OCI-LY7 (cell line): ENCODE measurements around the gene PSMC3. TPM values are rescaled to one million over a fixed set of nuclear protein-coding genes. Genes with fewer than 3 reads are reported as not detected.

Experiments
- BruUV-seq: library from RNA; stranded (reverse); fragments of 400-500 nt; replicated peaks from 2 replicates; lab custom pipeline; 2021; lab: Mats Ljungman, UMichigan
- CTCF ChIA-PET: fragments of 300-600 bp; sonication (Branson Sonifier 250); formaldehyde crosslinking; loops from one replicate; lab custom pipeline; 2022; ENCODE audit warnings: antibody characterized with exemption; ENCODE audit not compliant: unreplicated experiment; lab: Charles Lee
- POLR2A ChIA-PET: fragments of 300-600 bp; sonication (Branson Sonifier 250); formaldehyde crosslinking; loops from one replicate; lab custom pipeline; 2022; ENCODE audit warnings: antibody characterized with exemption; lab: Charles Lee
- DNase-seq: peaks from one replicate; pipeline ENCODE4 v3.0.0-alpha.2; 2015; ENCODE audit warnings: low spot score
- H2AFZ ChIP-seq: fragments of 200-600 bp; sonication (generic), shearing (Covaris generic); 2 replicates; pipeline ENCODE4 v1.6.1; 2014; ENCODE audit warnings: mild to moderate bottlenecking, antibody characterized with exemption, low read length, moderate library complexity
- H3K27ac ChIP-seq: fragments of 200-600 bp; sonication (generic); 2 replicates; pipeline ENCODE4 v1.5.1; 2014; ENCODE audit warnings: mixed run types, low read depth, mild to moderate bottlenecking, moderate library complexity, low read length, inconsistent platforms; ENCODE audit not compliant: poor library complexity, severe bottlenecking
- H3K36me3 ChIP-seq: fragments of 200-600 bp; sonication (generic); 2 replicates; pipeline ENCODE4 v1.6.1; 2014; ENCODE audit warnings: mild to moderate bottlenecking, antibody characterized with exemption, low read length, moderate library complexity, mixed read lengths; ENCODE audit not compliant: insufficient read depth
- H3K4me1 ChIP-seq: fragments of 200-600 bp; sonication (generic); 2 replicates; pipeline ENCODE4 v1.5.1; 2014; ENCODE audit warnings: mild to moderate bottlenecking, low read length; ENCODE audit not compliant: insufficient read depth, poor library complexity, severe bottlenecking
- H3K4me2 ChIP-seq: fragments of 200-600 bp; sonication (generic); 2 replicates; pipeline ENCODE4 v1.6.1; 2014; ENCODE audit warnings: mild to moderate bottlenecking, low read length
- H3K4me3 ChIP-seq: fragments of 200-600 bp; sonication (generic); 2 replicates; pipeline ENCODE4 v1.5.1; 2014; ENCODE audit warnings: mild to moderate bottlenecking, low read depth, low read length; ENCODE audit not compliant: poor library complexity, severe bottlenecking
- H3K79me2 ChIP-seq: fragments of 200-600 bp; sonication (generic); 2 replicates; pipeline ENCODE4 v1.6.1; 2016; ENCODE audit warnings: low read depth, mild to moderate bottlenecking, low read length, moderate library complexity, mixed read lengths; ENCODE audit not compliant: insufficient read depth
- H3K9me2 ChIP-seq: fragments of 200-600 bp; sonication (generic); 2 replicates; pipeline ENCODE4 v1.6.1; 2016; ENCODE audit warnings: mild to moderate bottlenecking, low read length, mixed read lengths; ENCODE audit not compliant: insufficient read depth
- H3K9me3 ChIP-seq: fragments of 200-600 bp; sonication (generic); 2 replicates; pipeline ENCODE4 v1.6.1; 2014; ENCODE audit warnings: mild to moderate bottlenecking, mixed run types, low read length, mixed read lengths
- H4K20me1 ChIP-seq: fragments of 200-600 bp; sonication (generic); 2 replicates; pipeline ENCODE4 v1.6.1; 2014; ENCODE audit warnings: mild to moderate bottlenecking, antibody characterized with exemption, low read length, moderate library complexity, mixed read lengths; ENCODE audit not compliant: insufficient read depth
- CTCF ChIP-seq: fragments of 200-600 bp; sonication (generic); conservative IDR thresholded peaks from 2 replicates; pipeline ENCODE4 v1.5.1; 2014; ENCODE audit warnings: mild to moderate bottlenecking, antibody characterized with exemption, low read length, moderate library complexity, mixed read lengths
- EZH2phosphoT487 ChIP-seq: fragments of 200-600 bp; sonication (generic); IDR thresholded peaks from 2 replicates; pipeline ENCODE4 v1.6.1; 2018; ENCODE audit warnings: low read depth, borderline replicate concordance, mild to moderate bottlenecking, mixed run types, antibody characterized with exemption, low read length, moderate library complexity, mixed read lengths
- intact Hi-C: fragments of 100-400 bp; cut with micrococcal nuclease; formaldehyde crosslinking; loops from one replicate; pipeline ENCODE4 v1.10.0; 2022; ENCODE audit not compliant: unreplicated experiment
- total RNA-seq, 2 experiments: library from RNA; depleted of rRNA in 1 of 2; stranded (reverse); fragments of >200 nt in 1 of 2; shearing (Covaris generic) in 1 of 2; gene quantifications; 2 replicates each; pipeline ENCODE4 v1.2.3, GENCODE V29; 2014 to 2022

The PSMC3 gene
- total RNA-seq, 2 experiments from 2014 or later, result 122 to 144 TPM

GRCh38 chr11:47391077-47391583 lies 35.1 kb downstream of the PSMC3 start:
- DNase-seq, result no peak
- Histone ChIP-seq H3K9me3 (no peaks in the 10 kb centered on the region), H2AFZ (no peak overlapping the region), H4K20me1 (no peaks in the 10 kb centered on the region), H3K9me2 (no peaks in the 10 kb centered on the region), H3K4me3 (no peak overlapping the region), H3K4me1 (peaks cover 42% of the 10 kb centered on the region), H3K79me2 (no peaks in the 10 kb centered on the region), H3K36me3 (no peaks in the 10 kb centered on the region), H3K27ac (no peak overlapping the region), H3K4me2 (no peak overlapping the region)
- ChIA-PET CTCF (interaction anchor here (0.5 kb wide), 1 partner anchor 825 kb away, joined by 3 read pairs; no protein-coding TSS in a partner anchor), POLR2A (interaction anchor here (1.9 to 2.9 kb wide), 2 partner anchors 9 to 13 kb away, joined by 11 to 19 read pairs; partner anchors contain the start of gene SPI1)
- no TSS peak for BruUV-seq
- intact Hi-C loops, result loop anchor here (10.0 kb wide), 1 partner anchor 634 kb away; no protein-coding TSS in a partner anchor
- TF ChIP-seq CTCF, result no peak
- no peak for TF ChIP-seq EZH2phosphoT487

- H3K27ac ChIP-seq, result no peak overlapping the region
- BruUV-seq, result no TSS peak
- intact Hi-C loops, result loop anchor here (10.0 kb wide), 1 partner anchor 634 kb away; no protein-coding TSS in a partner anchor
Observed at GRCh38 chr11:47390422-47390760, 35.8 kb downstream of the PSMC3 start.

More at GRCh38 chr11:47390422-47390760, 35.8 kb downstream of the PSMC3 start:
- Histone ChIP-seq H3K4me1 (peaks cover 35% of the 10 kb centered on the region), H3K9me3 (no peaks in the 10 kb centered on the region), H3K36me3 (no peaks in the 10 kb centered on the region), H3K9me2 (no peaks in the 10 kb centered on the region), H4K20me1 (no peaks in the 10 kb centered on the region), H2AFZ (no peak overlapping the region), H3K79me2 (no peaks in the 10 kb centered on the region), H3K4me3 (no peak overlapping the region), H3K4me2 (no peak overlapping the region)
- DNase-seq, result no peak
- ChIA-PET POLR2A (interaction anchor here (1.1 to 1.9 kb wide), 2 partner anchors 9 to 10 kb away, joined by 3 to 11 read pairs; no protein-coding TSS in a partner anchor), CTCF (no interaction called here)
- TF ChIP-seq CTCF (no peak), EZH2phosphoT487 (no peak)
